HG03039 (cell line): ENCODE measurements around the gene CDK2AP2.
"Not testable (repeated sequence)": the region's sequence is repeated elsewhere in the genome, so short reads cannot be mapped to it uniquely, and the experiment has no call there.

Experiments used
- ATAC-seq: cut with Tn5 transposase; IDR thresholded peaks from one replicate; pipeline ENCODE4 v1.9.1; 2021; ENCODE audit warnings: mild to moderate bottlenecking, moderate library complexity; ENCODE audit not compliant: unreplicated experiment

CDK2AP2 gene, protein sequence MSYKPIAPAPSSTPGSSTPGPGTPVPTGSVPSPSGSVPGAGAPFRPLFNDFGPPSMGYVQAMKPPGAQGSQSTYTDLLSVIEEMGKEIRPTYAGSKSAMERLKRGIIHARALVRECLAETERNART

DNA sequence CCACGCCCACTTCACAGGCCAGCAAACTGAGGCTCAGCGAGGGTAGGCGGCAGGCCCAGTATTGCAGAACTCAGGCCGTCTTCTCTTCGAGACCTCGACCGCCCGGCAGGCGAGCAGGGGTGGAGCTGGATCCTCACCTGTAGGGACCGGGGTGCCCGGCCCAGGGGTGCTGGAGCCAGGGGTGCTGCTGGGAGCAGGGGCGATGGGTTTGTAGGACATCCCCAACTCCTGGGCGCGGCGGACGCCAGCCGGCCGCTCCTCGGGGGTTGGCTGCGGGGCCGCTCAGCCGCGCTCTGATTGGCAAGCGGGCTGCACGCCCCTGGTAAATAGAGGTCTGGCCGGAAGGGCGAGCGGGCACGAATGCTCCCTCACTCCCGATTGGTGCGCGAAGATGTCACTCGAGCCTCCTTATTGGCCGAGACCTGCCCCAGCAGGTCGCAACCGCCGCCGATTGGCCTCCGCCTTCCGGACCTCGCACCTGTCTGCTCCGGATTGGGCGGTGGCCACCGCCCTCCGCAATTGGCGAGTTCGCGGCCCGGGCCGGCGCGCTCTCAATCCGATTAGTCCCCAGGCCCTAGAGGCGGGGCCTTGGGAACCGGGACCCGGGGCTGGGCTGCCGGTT, at the start of gene CDK2AP2:
Gene CDK2AP2 (minus strand): TSS at position 299 of the 622 bp plus-strand sequence. CDS start 80 bp downstream, at position 219.
- peak; percentile 69 for ATAC-seq

DNA sequence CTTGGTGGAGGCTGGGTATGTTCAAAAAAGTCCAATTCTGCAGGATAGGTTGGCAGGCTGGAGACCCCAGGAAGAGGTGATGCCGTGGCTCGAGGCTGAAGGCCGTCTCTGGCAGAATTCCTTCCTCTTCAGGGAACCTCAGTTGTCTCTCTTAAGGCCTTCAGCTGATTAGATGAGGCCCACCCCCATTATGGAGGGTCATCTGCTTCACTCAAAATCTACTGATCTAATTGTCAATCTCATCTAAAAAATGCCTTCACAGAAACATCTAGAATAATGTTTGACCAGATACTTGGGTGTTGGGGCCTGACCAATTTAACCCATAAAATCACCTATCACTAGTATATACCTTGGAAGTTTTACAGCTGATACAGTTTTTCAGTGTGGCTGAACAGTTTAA, 48.3 kb upstream of the CDK2AP2 start:
- ATAC-seq, result no peak

DNA sequence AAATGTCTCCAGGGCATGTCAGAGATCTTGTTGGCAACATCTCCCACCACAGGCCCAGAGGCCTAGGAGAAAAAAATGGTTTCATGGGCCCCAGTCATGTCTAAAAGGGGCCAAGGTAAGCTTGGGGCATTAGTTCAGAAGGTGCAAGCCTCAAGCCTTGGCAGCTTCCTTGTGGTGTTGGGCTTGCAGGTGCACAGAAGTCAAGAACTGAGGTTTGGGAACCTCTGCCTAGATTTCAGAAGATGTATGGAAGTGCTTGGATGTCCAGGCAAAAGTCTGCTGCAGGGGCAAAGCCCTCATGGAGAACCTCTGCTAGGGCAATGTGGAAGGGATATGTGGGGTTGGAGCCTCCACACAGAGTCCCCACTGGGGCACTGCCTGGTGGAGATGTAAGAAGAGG, 43.7 kb upstream of the CDK2AP2 start:
- ATAC-seq, result not testable (repeated sequence)

DNA sequence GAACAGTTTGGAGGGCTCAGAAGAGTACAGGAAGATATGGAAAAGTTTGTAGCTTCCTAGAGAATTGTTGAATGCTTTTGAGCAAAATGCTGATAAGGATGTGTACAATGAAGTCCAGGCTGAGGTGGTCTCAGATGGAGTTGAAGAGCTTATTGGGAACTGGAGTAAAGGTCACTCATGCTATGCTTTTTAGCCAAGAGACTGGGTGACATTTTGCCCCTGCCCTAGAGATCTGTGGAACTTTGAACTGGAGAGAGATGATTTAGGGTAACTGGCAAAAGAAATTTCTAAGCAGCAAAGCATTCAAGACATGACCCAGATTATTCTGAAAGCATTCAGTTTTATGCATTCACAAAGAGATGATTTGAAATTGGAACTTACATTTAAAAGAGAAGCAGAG, 43.2 kb upstream of the CDK2AP2 start:
- ATAC-seq, result no peak

DNA sequence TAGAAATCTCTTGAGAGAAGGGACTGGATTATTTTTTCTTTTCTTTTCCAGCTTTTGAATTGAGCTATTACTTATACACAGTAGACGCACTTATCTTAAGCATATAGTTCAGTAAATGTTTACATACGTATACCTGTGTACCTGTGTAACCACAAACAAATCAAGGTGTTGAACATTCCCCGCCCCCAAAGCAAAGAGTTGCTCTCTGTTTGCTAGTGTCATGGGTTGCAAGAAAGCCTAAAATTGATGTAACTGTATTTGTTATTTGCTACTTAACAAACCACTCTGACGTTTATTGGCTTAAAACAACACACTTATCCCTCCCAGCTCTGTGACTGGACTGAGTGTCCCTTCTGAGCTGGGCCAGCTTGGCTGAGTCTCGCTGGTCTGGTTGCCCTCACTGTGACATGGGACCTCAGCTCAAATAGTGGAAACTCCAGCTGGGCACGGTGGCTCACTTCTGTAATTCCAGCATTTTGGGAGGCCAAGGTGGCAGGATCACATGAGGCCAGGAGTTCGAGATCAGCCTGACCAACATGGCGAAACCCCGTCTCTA, 40.7 kb upstream of the CDK2AP2 start:
- no peak for ATAC-seq

DNA sequence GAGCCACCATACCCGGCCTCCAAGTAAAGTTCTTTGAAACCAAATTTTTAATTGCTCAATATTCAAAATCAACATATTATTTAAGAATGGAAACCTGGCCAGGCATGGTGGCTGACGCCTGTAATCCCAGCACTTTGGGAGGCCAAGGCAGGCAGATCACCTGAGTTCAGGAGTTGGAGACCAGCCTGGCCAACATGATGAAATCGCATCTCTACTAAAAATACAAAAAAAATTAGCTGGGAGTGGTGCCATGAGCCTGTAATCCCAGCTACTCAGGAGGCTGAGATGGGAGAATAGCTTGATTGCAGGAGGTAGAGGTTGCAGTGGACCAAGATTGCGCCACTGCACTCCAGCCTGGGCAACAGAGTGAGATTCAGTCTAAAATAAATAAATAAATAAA, 40.1 kb upstream of the CDK2AP2 start:
- not testable (repeated sequence) for ATAC-seq

DNA sequence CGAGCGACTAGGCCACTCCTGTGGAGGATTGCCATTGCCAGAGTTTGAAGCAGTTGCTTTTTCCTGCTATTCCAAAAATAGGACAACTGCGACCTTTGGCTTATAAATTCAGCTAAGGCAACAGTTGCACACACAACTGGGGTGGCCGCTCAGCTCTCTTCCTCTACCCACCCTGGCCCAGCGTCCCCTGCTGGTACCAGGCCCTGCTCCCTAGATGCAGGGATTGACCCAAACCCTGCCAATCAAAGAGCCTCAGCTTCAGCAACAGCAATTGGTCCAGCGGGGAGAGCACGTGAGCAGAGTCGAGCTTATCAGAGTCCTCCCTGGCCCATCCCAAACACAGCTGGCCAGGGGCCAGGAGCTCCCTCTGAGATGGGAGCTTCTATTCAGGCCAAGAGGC, 37.3 kb upstream of the CDK2AP2 start:
- ATAC-seq, result no peak

DNA sequence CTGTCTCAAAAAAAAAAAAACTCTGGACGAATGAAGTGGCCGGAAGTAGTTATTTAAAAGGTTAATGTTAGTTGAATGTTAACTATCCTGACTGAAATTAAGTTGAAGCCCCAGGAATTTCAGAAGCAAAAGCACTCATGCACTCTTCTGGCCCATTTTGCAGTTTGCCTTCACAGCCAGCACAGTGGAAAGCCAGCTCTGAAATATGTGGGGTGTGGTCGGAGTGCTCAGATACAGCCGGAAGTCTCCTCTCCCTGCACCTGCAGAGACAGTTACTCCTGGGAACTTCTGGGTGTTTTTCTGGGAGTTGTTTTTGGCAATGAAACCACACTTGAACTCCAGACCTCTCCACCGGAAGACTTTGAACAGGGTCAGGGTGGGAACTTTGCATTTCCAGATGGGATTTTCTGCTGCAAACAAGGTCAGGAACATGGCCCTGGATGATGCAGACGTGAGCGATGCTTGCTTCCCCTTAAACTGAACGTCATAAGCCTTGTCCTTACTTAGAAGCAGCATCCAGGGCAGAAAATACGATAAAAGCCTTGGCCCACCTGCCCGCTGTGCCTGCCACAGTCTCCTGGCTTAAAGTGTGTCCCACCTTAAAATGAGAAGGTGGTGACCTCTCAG, 36.8 kb upstream of the CDK2AP2 start:
- ATAC-seq, result no peak

DNA sequence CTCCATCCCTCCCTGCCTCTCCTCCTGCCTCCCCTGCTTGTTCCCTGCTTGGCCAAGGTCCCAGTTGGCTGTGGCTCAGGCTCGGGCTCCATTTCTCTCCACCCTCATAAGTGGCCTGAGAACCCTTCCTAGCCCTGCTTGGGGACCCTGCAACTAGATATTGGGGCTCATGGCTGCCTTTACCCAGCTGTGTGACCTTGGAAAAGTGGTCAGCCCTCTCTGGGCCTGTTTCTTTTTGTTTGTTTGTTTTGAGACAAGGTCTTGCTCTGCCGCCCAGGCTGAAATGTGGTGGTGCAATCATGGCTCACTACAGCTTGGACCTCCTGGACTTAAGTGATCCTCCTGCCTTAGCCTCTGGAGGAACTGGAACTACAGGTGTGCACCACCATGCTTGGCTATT, 35.6 kb upstream of the CDK2AP2 start:
- ATAC-seq, result no peak

DNA sequence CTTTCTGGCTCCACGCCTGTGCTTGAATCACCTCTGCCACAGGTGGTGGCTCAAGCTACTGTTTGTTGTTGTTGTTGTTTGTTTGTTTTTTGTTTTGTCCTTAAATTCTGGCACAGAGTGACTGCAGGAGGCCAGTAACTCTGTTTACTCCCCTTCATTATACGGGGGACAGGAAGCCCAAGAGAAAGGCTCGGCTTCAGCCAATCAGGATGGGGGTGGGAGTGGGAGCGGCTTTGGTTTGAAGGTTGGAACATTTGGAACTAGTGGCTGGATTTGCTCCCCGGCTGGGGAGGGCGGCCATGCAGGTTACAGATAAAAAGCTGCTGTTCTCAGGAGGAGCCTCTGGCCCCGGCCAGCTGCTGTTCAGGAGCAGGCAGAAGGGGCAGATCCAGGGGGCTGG, 35.0 kb upstream of the CDK2AP2 start:
- no peak for ATAC-seq

DNA sequence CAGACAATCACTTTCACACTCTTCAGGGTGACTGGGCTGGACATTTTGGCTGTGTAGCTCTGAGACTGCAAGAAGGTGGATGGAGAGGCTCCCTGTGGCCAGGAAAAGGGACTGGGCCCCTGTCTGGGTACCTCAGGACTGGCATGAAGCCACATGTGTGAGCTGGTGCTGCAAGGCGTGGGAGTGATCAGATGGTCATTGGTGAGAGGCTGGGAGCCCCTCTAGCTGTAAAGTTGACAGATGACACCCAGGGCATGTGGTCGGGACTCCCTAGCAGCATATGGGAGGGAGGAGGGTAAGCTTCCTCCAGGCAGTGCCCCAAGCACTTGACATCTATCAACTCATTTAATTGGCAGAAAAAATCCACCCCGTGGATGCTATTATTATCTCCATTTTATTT, 34.2 kb upstream of the CDK2AP2 start:
- ATAC-seq, result no peak

DNA sequence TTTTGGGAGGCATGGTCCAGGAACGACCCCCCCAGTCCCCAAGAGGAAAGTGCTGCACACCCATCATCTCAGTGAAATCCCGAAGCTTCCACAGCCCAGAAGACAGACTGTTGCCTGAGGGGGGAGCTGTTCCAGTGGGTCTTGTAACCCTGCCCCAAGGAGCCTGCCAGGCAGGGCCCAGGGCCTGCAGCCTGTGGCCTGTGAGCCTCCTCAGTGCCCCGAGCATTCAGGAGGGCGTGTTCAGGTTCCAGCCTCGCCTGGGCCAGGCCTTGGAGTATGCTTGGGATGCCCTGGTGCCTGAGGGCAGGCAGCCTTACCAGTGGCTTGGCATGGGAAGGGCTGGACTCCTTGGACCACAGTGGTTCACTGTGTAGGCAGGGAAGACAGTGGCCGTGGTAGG, 33.2 kb upstream of the CDK2AP2 start:
- no peak for ATAC-seq

DNA sequence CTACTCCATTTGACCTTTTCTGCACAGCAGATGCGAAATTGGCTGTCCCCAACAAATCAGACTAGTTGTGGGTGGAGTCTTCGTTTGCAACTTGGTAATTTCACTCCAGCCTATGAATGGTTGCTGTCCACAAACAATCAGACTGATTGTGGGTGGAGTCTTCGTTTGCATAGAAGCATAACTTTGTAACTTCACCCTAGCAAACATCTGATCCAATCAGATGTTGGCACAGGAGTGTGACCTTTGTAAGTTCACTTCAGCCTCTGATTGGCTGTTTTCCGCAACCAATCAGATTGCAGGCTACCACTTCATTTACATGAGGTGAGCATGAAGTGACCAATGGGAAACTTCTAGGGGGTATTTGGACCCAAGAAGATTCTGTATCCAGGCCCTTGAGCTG, 31.6 kb upstream of the CDK2AP2 start:
- no peak for ATAC-seq

DNA sequence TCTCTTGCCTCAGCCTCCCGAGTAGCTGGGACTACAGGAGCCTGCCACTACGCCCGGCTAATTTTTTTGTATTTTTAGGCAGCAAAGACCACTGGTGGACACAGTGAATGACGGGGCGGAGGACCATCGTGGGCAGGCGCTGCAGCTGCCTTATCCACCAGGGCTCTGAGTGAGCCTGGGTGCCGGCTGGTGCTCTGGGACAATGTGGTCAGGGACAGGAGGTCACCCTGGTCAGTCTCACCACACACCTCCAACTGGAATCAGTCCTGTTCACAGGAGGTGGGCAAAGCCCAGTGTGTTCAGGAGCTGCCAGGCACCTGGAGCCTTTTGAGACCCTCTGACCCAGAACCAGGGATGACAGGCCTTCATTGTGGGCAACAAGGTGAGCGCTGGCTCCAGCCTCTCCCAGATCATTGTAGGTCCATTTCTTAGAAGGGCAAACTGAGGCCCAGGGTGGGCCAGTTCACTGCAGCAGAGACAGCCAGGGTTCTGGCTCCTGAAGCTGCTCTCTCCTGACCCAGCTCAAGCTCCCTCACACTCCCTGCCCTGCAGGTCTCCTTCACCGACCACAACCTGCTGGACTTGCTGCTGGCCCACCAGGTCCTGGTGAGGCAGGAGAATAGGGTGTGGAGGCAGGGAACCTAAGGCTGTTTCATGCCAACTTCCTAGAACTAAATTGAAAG, 31.0 kb upstream of the CDK2AP2 start:
- no peak for ATAC-seq

DNA sequence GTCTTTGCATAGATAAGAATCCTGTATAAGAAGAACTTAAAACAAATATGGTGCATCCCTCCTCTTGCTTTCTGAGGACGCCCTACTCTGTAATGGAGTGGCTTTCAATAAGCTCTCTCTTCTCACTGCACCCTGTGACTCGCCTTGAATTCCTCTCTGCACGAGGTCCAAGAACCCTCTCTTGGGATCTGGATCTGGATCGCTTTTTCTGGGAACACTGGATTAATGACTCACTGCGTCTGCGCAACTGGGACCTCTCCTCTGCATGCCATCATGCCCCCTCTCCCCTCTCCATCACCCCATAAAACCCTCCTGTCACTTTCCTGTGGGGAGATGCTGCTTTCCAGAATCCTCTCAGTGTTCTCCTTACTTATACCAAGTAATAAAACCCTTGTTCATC, 30.3 kb upstream of the CDK2AP2 start:
- ATAC-seq, result no peak

DNA sequence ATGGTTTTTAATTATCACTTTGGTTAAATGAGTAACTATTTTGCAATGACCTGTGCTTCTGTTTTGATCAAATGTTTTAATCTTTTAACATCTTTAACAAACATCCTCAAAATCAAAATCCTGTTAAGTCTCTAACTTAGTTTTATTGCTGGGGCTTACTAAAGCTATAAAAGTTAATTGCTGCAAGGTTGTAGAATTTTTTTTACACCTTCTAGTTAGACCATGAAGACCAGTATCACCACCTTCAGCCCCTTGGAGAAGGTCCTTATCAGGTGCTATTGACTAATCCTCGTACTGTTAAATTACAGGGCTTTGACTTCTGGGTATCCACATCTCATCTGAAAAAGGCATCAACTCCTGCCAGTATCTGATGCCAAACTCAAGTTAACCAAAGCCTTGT, 27.6 kb upstream of the CDK2AP2 start:
- no peak for ATAC-seq

DNA sequence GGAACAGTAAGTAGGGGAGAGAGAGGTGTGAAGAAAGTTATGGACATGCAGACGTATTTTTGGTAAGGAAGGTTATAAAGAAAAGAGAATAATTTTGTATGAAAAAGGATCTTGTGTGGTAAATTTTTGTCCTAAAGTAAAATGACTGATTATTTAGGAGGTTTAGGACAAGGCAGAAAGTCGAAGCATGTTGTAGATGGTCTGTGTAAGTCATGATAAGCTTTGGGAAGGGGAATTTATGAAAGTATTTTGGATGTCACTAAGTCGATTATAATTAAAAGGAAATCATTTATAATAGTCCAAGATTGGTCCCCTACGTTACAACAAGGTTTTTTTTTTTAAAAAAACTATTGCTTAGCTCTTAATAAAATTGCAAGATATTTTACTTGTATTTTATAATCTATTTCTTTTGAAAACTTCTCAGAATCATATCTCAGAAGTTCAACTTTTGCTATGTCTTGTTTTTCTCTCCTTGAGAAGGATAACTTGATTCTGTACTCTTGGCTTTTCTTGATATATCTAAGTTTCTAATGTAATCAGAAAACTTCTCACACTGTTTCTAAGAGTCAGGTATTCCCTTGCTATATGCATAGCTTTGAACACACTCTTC, 26.2 kb upstream of the CDK2AP2 start:
- no peak for ATAC-seq

DNA sequence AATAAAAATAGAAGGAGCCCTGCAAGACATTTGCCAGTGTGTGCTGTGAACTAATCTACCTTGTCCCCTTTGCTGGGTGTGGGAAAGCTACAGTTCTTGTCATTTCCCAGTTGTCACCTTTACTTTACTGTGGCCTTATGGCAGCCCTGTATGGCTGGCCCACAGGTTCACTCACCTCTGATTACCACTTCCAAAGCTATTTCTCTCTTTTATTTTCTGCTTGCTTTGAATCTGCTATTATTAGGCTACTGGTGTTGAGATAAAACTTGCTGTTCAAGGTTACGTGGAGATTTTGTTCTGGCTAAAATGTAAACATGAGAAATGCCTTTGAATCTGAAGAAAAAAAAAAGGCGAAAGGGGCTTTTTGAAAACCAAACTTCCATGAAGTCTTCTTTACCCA, 24.9 kb upstream of the CDK2AP2 start:
- no peak for ATAC-seq

DNA sequence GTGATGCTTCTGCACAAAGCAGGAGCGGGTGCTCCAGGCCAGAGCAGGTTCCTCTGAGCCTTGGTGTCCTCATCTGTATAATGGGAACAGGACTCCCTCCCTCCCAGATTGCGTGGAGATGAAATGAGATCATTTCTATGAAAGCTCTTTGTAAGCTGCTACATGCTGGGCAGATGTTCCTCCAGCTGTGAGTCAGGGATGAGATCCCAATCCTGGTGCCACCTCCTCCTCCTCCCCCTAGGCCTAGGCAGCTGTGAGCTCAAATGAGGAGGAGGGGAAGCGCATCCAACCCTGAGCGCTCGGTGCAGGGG, 22.3 kb upstream of the CDK2AP2 start:
- ATAC-seq, result no peak

DNA sequence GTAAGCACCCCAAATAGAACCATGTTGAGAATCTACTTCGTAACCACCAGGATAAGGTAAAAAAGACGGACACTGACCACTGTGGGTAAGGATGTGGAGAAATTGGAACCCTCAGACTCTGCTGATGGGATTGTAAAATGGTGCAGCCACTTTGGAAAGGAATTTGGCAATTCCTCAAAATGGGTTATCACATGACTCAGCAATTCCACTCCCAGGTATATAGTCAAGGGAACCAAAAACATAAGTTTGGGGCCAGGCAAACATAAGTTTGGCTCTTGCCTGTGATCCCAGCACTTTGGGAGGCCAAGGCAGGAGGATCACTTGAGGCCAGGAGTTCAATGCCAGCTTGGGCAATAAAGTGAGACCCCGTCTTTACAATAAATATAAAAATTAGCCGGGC, 20.4 kb upstream of the CDK2AP2 start:
- no peak for ATAC-seq

DNA sequence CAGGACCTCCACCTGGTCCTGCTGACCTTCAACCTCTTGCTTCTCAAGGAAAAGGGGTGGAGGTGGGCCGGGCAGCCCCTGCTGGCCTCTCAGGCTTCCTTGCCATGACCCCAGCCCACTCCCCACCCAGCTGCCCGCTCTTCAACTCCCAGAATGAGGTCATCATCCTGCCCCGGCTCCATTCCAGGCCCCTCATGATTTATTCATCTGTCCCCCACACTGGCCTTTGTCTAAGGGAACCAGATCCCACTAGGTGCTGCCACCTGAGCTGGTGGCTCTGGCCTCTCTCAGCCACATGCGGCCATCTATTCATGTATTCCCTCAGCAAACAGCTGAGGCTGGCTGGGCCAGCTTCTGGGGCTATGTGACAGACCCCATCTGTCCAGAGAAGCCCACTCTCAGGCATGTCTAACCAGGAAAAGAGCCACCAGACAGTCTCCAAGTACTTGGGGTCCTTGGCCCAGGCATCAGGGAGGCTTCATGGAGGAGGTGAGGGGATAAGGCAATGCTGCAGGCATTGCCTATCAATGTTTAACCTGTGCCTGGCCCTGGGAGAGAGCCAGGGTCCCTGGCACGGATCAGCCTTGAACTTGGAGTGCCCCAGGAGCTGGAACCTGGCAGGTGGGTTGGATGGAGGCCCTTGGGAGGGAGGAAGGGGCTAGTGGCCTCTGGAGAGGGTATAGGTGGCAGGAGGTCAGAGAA, 17.5 kb upstream of the CDK2AP2 start:
- no peak for ATAC-seq
